ENCODE results near the gene NRG4. TPM values are rescaled to one million over a fixed set of nuclear protein-coding genes. Genes with fewer than 3 reads are reported as not detected.
"Not testable (repeated sequence)": the region's sequence is repeated elsewhere in the genome, so short reads cannot be mapped to it uniquely, and the experiment has no call there.

NRG4 gene
- total RNA-seq, 2 experiments from 2014 or later, result not detected

- H3K4me3 Mint-ChIP-seq, H3K9me3 Mint-ChIP-seq, CTCF ChIA-PET, DNase-seq, POLR2A ChIA-PET, H3K27ac Mint-ChIP-seq, H3K27me3 Mint-ChIP-seq: not testable (repeated sequence)
- H3K4me1 Mint-ChIP-seq, result peaks cover 45% of the 10 kb centered on the region
- H3K36me3 Mint-ChIP-seq (ENCODE audit: low read depth), result peaks cover 63% of the 10 kb centered on the region
These were observed 101.9 kb downstream of the NRG4 start for GRCh38 chr15:75910355-75910754.

- H3K27ac Mint-ChIP-seq, result peak overlapping the region; percentile 38
- H3K27me3 Mint-ChIP-seq, result no peaks in the 10 kb centered on the region
- H3K36me3 Mint-ChIP-seq (ENCODE audit: low read depth), result peaks cover 38% of the 10 kb centered on the region
- H3K4me1 Mint-ChIP-seq, result peaks cover 55% of the 10 kb centered on the region
- CTCF ChIA-PET, result interaction anchor here (1.3 to 1.7 kb wide), 2 partner anchors 14 to 25 kb away, joined by 3 to 6 read pairs; no protein-coding TSS in a partner anchor
- DNase-seq, result no peak
- POLR2A ChIA-PET, result interaction anchor here (0.6 kb wide), 1 partner anchor 30 kb away, joined by 3 read pairs; no protein-coding TSS in a partner anchor
- peaks cover under 1% of the 10 kb centered on the region for H3K9me3 Mint-ChIP-seq
- peak overlapping the region; percentile 97 for H3K4me3 Mint-ChIP-seq
These were observed 107.0 kb downstream of the NRG4 start for GRCh38 chr15:75905231-75905630.

GRCh38 chr15:75903331-75904239 lies 108.6 kb downstream of the NRG4 start, which contains the start of gene FBXO22:
Gene FBXO22, plus strand, starts transcription at chr15:75903878. Its CDS starts 86 bp downstream, at chr15:75903964.
- CTCF ChIA-PET, result interaction anchor here (0.7 to 1.9 kb wide), 5 partner anchors 9 to 94 kb away, joined by 3 to 6 read pairs (median 3); no protein-coding TSS in a partner anchor
- POLR2A ChIA-PET, result interaction anchor here (1.0 to 2.3 kb wide), 11 partner anchors 8 to 263 kb away, joined by 3 to 21 read pairs (median 4); partner anchors contain the start of genes IMP3 and UBE2Q2
- peaks cover 23% of the 10 kb centered on the region for H3K36me3 Mint-ChIP-seq (ENCODE audit: low read depth)
- H3K27ac Mint-ChIP-seq, result peak within 1 kb of the TSS; percentile 92
- no peaks in the 10 kb centered on the region for H3K27me3 Mint-ChIP-seq
- no peaks in the 10 kb centered on the region for H3K9me3 Mint-ChIP-seq
- H3K4me3 Mint-ChIP-seq, result peak within 1 kb of the TSS; percentile 97
- DNase-seq, result peak; percentile 93
- peaks cover 41% of the 10 kb centered on the region for H3K4me1 Mint-ChIP-seq

GRCh38 chr15:75902129-75902557 lies 110.1 kb downstream of the NRG4 start:
- H3K4me1 Mint-ChIP-seq, result peaks cover 39% of the 10 kb centered on the region
- POLR2A ChIA-PET, result no interaction called here

GRCh38 chr15:75900577-75900976 lies 111.6 kb downstream of the NRG4 start:
- H3K9me3 Mint-ChIP-seq, result no peaks in the 10 kb centered on the region
- ChIA-PET POLR2A (no interaction called here), CTCF (no interaction called here)
- H3K36me3 Mint-ChIP-seq (ENCODE audit: low read depth), result peaks cover 32% of the 10 kb centered on the region
- no peaks in the 10 kb centered on the region for H3K27me3 Mint-ChIP-seq
- H3K4me3 Mint-ChIP-seq, result no peak overlapping the region
- peaks cover 31% of the 10 kb centered on the region for H3K4me1 Mint-ChIP-seq
- no peak overlapping the region for H3K27ac Mint-ChIP-seq
- DNase-seq, result no peak

More at GRCh38 chr15:75902129-75902557, 110.1 kb downstream of the NRG4 start:
- Mint-ChIP-seq H3K36me3 (ENCODE audit: low read depth) (peaks cover 32% of the 10 kb centered on the region), H3K27me3 (no peaks in the 10 kb centered on the region), H3K27ac (no peak overlapping the region), H3K9me3 (no peaks in the 10 kb centered on the region), H3K4me3 (peak overlapping the region; percentile 58)
- no peak for DNase-seq
- CTCF ChIA-PET, result no interaction called here

- DNase-seq, result no peak
- no peaks in the 10 kb centered on the region for H3K27me3 Mint-ChIP-seq
- peaks cover 50% of the 10 kb centered on the region for H3K36me3 Mint-ChIP-seq (ENCODE audit: low read depth)
- peaks cover 10% of the 10 kb centered on the region for H3K4me1 Mint-ChIP-seq
- no peak overlapping the region for H3K27ac Mint-ChIP-seq
- H3K4me3 Mint-ChIP-seq, result no peak overlapping the region
- CTCF ChIA-PET, result no interaction called here
- POLR2A ChIA-PET, result interaction anchor here (0.8 kb wide), 2 partner anchors 9 to 48 kb away, joined by 3 read pairs; no protein-coding TSS in a partner anchor
- no peaks in the 10 kb centered on the region for H3K9me3 Mint-ChIP-seq
These were observed 116.5 kb downstream of the NRG4 start for GRCh38 chr15:75895731-75896130.

GRCh38 chr15:75891895-75892294 lies 120.3 kb downstream of the NRG4 start:
- H3K27me3 Mint-ChIP-seq, result no peaks in the 10 kb centered on the region
- H3K4me1 Mint-ChIP-seq, result peaks cover 18% of the 10 kb centered on the region
- peak overlapping the region; percentile 36 for H3K27ac Mint-ChIP-seq
- ChIA-PET CTCF (interaction anchor here (1.2 kb wide), 1 partner anchor 205 kb away, joined by 3 read pairs; no protein-coding TSS in a partner anchor), POLR2A (interaction anchor here (2.1 kb wide), 1 partner anchor 12 kb away, joined by 7 read pairs; the partner anchor contains the start of gene FBXO22)
- peaks cover 63% of the 10 kb centered on the region for H3K36me3 Mint-ChIP-seq (ENCODE audit: low read depth)
- no peak overlapping the region for H3K4me3 Mint-ChIP-seq
- no peak for DNase-seq
- no peaks in the 10 kb centered on the region for H3K9me3 Mint-ChIP-seq

Other genes starting within 250 kb of the NRG4 start
- 10 to 100 TPM; 49.6 to 53.7 TPM for gene UBE2Q2, start 169.0 kb downstream of the NRG4 start, total RNA-seq
- 10 to 100 TPM; 32.5 to 33.1 TPM for gene FBXO22, start 108.5 kb downstream of the NRG4 start, total RNA-seq
- not detected for gene TMEM266, start 47.6 kb upstream of the NRG4 start, total RNA-seq